Measurements from ENCODE around the gene WDR46.

Gene WDR46

DNA sequence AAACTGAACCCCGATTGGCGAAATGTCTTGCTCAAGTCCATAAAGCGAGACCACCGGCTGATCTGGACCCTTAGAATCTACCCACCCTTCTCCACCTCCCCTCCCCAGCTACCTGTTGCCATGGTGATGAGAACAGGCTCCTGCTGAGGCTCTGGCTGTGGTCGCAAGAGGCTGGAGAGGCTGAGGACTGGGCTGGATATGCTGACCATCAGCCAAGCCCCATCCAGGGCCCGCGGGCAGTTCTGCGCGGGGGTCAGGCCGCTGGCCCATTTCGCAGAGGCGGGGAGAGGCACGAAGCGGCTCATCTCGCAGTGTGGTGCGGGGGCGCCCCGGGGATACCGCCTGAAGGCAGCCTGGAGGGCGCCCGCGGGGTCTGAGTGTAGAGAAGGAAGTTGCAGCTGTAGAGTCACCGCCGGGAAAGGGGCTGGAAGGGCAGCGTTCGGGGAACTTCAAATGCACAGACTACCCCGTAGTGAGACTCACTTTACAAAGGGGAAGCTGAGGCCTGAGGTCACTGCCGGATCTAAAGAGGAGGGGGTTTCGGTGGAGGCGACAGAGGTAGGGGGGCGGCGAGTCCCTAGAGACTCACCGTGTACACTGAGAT, 24.2 kb upstream of the WDR46 start:
- no peak for DNase-seq

DNA sequence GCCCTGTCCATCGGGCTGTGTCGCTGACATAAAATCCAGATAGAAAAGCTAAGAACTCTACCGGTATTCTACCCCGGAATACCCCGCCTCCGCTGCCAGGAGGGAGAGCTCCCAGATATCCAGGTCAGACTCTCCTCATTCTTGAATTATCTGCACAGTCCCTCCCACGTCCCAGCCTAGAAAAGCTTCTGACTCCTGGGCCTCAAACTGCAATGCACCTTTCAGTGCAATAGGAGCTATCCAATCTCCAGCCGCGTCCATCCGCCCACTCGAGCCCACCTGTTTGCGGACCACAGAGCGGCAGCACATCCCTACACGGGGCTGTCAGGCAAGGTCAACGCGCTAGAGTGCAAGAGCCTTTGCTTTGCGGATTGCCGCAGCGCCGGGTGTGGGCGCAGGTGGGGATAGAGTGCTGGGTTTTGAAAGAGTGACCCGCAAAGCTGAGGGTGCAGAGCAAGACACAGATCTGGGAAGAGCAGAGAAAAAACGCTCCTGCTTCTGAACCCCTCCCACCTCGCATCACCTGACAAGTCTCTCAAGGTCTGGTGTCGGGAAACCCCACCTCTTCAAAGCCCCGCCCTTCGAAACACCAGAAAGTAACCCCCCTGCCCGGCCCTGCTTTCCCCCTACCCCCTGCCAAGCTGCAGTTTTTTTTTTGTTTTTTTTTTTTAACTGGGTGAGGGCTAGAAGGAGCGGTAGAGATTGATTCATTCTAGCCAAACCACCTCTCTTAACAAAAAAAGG, 23.5 kb upstream of the WDR46 start:
- peak; percentile 63 for DNase-seq

DNA sequence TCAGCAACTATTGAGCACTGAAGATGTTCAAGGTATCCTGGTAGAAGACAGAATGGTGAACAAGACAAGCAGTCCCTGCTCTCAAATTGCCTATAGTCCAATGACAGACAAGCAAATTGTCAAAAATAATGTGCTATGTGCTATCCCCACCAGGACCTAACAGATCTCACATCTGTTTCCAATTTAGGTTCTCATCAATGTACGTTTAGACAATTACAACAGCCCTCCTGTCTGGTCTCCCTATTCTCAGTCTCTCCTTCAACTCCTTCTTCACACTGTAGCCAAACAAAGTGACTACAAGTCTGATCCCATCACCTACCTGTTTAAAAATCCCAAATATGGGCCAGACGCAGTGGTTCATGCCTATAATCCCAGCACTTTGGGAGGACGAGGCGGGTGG, 17.3 kb upstream of the WDR46 start:
- no peak for DNase-seq

DNA sequence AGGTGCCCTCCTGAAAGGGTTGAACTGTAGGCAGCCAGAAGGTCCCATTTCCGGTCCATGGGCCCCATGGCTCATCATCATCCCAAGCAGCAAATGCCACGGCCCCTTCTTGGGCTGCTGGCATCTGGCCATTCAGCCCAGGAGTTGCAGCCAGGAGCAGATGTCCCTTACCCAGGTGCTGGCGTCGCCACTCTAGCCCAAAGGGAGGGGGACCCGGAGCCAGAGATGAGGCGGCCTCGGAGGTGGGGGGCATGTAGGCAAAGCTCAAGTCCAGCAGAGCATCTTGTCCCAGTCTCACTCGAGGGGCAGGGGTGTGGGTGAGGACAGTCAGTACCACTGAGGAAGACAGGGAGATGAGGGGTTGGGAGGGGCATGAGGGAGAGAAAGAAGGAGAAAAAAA, 16.0 kb upstream of the WDR46 start:
- DNase-seq: no peak

DNA sequence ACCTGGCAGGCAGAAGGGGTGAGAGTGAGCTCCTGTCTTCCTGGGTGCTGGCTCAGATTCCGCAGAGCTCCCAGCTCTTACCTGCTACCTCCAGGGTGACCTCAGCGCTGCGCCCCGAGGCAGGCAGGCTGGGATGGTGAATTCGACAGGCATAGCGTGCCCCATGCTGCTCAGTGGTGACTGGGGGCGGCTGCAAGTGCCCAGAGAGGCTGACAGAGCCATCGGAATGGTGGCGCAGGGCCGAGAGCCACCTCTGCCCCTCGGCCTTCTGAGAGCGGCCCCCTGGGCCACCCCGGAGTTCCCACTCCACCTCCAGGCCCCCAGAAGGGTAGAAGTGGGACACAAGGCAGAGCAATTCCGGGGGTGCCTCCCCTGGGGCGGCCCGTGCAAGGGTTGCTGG, 15.2 kb upstream of the WDR46 start:
- no peak for DNase-seq

DNA sequence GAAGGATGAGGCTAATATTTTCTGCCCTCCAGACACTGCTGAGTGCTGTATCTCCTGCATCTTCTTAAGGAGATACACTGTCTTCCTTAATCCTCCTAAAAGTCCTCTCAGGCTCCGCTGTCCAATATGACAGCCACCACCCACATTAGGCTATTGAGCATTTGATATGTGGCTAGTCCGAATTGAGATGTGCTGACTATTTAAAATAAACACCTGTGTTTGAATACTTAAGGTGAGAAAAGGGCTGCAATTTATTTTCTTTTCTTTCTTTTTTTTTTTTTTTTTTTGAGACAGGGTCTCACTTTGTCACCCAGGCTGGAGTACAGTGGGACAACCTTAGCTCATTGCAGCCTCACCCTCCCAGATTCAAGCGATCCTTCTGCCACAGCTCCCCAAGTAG, 12.8 kb upstream of the WDR46 start:
- DNase-seq: no peak

DNA sequence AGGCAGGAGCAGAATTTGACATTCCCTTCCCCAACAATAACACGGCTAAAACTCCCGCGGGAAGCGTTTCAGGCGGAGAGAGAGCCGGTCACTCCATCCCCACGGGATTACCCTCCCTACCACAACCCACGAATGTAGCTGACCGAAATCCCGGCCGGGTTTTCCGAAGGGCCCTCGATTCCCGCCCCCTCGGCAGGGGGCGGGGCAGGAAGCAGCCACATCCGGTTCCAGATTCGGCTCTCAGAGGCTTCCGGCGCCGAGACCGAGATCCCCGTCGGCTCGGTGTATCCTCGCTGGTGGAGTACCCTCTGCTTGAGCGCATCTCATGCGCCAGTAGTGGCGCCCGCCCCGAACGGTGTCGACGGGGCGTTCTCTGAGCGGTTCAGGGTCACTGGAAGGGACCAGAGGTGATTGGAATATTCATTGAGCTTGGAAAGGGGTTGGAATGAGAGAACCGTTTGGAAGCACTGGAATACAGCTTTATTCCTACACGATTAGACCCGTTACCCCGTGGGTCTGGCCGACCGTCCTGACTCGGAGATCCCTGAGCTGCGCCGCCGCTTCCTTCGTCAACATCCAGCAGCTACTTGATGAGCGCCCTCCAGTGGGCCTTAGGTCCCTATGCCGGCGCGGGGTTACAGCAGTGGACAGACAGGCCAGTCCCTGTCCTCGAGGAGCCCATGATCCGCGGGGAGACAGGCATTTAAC, 10.4 kb upstream of the WDR46 start:
- DNase-seq: peak; percentile 71

DNA sequence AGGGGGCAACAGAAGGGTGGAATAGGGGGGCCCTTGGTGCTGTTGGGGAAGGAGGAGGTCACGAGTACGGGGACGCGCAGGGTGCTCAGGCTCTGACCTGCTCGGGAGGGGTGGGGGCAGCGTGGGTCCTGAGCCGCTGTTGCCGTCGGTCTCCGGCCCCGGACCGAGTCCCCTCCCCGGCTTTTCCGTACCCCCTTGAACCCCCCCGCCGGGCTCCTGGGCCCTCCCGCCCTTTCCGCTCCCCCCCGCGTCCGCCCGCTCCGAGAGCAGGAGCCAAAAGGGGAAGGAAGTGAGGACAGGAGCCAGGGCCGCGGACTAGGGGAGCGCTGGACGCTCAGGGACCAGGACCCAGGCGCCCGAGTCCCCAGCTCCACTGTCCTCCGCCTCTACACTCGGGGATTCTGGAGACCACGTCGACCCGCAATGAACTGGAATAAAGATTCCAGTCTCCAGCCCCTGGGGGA, 9.8 kb upstream of the WDR46 start, which contains the start of gene RGL2:
RGL2 (minus strand) TSS at position 170 of the 464 bp plus-strand sequence. CDS start 332 bp downstream, outside the sequence.
- DNase-seq: peak; percentile 64

DNA sequence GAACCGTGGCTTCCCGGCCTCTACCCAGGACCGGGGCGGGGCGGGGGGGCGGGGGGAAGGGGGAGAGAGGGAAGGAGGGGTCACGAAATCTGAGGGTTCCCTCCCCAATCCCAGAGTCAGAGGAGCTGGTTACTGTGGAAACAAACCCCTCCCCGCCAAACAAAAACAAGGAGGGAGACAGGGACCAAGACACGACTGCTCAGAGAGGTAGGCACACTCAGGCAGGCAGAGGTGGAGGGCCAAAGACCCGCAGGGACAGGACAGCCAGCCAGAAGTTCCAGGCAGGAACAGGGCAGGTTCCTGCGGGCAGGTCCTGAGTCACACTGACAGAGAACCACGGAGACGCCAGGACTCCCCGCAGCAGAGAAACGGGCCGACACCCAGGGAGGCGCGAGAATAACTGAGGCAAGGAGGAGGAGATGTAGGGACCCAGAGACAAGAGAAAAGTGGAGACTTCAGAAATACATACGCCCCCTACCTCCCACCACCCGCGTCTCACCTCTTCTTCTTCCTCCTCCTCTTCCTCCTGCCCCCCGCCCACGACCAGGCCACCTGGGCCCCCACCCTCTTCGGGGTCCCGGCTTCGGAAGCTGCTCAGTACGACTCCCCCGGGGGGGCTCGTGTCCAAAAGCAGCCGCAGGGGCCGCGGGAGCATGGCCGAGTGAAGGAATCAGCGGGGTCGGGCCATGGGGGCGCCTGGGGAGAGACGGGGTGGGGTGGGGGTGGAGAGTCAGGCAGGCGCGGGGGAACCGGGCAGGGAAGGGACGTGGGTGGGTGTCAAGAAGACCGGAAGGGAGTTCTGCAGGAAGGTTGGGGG, 9.1 kb upstream of the WDR46 start:
- no peak for DNase-seq

DNA sequence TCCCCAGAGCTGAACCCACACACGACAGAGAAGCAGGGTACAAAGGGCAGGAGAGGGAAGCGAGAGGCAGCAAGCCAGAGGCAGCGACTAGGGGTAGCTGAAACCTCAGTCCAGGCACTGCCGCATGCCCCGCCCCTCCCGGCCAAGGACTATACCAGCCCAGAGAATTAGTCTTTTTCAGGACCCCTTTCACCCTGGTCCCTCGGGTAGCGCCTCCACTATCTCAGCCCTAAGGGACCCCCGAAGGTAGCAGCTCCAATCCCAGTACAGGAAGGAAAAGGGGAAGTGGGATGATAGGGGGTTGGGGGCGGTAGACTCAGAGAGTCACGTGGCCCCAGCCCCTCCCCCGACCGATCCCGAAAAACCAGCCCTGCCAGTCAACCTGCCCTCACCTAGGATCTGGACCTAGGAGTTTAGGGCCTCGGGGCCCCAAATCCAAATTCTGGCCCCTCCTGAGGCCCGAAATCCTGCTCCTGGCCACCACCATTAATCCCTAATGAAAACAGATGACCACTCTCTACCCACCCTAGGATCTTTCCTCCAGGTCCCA, 8.4 kb upstream of the WDR46 start:
- no peak for DNase-seq

DNA sequence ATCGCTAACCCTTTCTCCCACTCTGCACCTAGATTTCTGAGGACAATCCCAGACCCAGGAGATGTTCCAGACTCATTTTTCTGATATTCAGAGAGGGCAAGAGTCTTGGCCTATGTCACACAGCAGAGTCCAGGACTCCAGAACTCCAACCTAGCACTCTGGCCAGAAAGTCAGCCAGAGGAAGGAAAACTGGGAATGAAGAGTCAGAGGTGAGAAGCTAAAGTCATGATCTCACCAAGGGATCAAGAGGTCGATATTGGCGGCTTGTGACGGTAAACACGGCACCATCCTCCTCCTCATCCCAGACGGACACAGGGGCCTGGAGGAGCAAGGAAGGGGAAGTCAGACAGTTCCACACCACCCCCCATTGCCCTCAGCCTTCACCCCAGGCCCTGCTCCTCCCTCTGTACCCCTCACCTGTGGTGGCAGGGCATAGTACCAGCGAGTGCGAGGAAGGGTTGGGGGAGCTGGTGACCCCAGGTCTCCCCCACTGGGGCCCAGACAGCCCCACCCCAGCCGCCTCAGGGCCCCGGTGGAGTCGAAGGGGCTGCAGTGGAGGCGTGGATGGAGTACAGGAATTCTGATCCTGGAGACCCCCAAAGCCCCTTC, 7.9 kb upstream of the WDR46 start:
- no peak for DNase-seq

DNA sequence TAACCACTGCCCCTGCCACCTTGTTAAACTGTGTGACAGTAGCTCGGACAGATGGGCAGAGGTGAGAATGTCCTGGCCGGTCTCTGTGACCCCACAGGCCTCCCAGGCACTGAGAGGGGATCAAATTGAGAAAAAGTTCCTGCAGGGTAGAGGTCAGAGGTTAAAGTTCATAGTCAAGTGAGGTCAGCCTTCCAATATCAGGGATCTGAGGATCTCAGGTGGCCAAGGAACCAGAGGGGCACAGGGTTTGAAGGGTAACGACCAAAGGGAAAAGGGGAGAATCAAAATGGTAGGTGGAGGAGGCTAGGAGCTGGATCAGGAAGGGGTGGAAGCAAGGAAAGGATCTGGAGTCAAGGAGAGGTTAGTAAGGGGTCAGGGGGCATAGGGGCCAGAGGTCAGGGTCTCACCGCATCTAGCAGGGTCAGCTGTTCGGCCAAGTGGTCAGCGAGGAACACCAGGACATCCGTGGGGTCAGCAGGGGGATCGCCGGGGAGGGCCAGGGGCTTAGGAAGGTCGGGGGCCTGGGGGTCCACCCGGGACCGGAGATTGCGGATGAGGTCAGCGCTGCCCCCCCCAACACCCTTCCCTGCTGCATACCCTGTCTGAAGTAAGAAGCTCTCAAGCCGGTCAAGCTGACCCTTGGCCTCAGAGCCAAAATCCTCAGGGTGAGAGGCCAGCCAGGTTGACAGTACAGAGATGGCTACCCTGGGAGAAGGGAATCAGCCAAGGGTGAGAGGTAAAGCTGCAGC, 6.8 kb upstream of the WDR46 start:
- no peak for DNase-seq

DNA sequence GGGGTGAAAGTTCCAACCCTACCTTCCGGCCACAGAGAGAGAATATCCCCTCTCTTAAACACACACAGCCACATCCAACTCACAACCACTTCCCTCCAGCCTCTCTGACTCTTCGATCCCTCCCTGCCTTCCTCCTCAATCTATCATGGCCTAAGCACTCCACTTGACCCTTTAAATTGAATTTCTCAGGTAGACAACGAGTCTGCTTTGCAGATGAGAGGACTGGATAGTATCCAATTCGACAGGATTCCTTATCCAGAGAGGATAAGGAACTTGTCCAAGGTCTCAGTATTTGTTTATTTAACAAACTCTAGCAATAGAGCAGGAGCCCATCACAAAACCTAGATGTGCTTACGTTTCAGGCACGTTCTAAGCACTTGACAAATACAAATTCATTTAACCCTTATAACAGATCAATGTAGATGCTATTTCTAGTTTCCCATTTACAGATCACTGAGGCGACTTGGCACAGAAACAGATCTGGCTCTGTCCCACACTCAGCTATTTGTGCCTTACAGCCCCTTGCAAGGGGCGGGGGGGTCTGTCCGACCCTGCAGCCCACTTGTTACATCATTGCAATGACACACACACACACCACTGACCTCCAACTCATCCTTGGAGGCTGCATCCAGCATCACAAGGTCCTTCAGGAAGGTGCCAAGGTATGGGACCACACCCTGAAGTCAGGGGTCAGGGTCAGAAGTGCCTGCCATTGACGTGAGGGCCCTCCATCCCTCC, 5.2 kb upstream of the WDR46 start:
- DNase-seq: no peak

DNA sequence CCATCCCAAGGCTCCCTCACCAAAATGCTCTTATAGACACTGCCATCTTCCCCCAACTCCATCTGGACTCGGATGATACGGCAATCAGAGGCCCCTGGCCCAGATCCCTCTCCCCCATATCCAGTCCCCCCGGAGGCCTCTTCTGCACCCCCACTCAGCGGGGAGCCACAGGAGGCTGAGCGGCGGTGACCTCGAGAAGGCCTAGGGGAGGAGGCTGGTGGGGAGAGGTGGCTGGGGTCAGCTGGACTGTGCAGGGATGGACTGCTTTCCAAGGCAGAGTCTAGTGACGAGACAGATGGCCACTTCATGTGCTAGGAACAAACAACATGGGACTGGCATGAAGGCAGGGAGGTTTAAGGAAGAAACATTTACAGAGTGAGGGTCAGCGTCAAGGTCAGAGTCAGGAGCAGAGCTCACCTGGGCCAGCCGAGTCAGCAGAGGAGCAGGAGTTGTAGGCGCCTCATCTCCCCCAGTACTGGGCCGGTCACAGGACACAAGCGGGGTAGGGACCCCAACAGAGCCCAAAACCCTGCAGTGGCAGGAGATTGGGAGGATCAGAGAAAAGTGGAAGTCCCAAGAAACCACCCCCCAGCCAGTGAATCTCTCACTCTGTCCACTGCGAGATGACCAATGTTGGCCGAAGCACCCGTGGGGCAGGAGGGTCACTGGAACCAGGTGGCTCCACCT, 4.1 kb upstream of the WDR46 start:
- no peak for DNase-seq

DNA sequence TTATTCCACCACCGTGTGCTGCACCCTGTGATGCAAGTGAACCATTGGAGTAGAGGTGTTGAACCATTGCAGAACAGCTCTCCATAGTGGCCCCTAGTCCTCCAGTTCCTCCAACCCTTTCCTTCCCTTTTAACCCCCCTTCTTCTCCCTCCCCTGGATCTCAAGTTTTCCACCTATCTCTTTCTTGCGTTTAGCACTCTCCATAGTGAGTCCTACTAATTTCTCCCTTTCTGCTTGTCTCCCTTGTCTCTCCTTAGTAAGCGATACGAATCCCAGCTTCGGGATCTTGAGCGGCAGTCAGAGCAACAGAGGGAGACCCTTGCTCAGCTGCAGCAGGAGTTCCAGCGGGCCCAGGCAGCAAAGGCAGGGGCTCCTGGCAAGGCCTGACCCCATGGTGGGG, 1.4 kb upstream of the WDR46 start:
- no peak for DNase-seq

DNA sequence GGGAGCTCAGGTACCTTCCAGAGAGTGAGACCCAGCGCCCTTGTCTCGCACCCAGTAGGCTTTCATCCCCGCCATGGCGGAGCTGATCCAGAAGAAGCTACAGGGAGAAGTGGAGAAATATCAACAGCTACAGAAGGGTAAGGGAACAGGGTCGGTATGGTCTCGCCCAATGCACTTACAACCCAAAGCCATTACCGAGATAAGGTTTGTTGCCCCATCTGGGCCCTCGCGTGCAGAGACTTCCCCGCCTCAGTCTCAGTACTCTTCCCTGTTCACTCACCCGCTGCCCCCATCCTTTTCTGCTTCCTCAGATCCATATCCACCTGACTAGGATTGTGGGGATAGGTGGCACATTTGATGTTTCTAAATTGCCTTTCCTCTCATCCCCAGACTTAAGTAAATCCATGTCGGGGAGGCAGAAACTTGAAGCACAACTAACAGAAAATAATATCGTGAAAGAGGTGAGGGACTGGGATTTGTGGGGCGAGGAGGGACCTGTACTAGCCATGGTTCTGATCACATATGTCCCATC, 811 bp upstream of the WDR46 start:
- DNase-seq: no peak

DNA sequence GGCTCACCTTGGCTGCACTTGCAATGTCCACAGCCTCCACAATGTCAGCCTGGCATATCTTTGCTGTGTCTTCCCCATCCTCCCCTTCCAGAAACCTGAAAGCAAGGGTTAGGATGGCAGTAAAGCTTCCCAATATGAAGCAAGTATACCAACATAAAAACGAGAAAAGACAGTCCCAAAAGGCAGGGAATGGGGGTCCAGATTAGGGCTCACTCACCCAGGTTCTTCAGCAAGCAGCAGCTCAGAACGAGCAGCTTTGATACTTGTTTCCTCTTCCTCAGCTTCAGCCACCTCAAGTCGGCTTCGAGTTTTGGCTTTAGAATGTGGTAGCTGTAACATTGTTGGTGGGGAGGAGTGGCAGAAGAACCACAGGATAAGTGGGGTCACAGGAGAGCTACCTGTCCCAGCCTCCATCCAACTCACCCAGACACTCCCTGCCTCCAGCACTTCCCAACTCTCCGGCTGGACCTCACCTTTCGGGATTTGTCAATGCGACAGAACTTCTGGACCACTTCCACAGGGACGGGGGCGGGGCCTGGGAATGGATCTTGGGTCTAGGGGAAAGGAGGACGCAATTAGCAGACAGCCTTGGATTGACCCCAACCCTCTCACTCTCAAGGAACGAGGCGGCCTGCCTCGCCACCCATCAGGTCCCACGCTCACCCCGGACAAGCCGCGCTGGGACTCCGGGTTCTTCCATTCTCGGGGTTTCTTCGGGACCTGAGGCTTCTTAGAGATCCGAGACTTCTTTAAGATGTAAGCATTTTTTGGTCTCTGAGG, 708 bp downstream of the WDR46 start:
- DNase-seq: no peak

DNA sequence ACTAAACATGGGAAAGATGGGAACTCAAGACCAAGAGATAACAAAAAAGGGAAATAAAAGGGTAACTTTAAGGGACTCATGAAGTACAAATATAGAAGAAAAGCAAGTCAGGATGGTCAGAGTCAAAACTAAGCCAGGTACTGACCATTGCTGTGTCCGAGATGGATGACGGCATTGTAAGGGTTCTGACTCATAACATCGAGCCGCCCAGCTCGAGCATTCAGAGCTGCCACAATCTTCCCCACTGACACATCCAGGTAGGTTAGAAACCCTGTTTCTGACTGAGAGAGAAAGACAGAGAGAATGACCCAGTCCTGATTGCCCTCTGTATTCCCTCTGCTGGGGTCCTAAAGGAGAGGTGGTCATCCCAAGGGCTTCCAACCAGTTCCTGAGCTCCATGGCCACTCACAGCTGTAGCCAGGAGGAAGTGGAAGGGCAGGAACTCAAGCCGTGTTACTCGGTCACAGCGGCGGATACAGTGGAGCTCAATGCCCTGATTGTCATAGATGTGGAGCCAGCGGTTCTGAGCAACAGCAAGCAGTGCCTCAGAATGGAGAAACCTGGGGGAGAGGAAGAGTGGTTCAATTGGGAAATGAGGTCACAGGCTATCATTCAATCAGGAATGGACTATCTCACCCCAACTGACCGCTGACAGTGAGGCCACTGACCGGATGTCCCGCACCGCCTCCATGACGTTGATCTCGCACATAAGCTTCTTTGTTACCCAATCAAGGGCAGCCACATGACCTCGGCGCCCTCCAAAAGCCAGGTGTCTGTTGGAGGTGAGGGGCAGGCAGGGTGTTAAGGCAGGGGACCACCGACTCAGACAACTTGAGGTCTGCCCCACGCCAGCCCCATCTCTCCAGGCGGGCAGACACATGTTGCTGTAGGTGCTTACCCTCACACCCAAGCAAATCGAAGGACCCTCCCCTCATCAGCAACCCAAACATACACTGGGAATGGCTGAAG, 1.8 kb downstream of the WDR46 start:
- DNase-seq: no peak

All from NCI-H2029 treated with DMSO at 0.1 percent for 48 hours (cell line).